ENCODE results near the gene DBNDD1. TPM values are rescaled to one million over a fixed set of nuclear protein-coding genes. Genes with fewer than 3 reads are reported as not detected.

Gene DBNDD1
- total and polyA plus RNA-seq, 2 donors (not counting 1 experiment from before 2014, with no cell fraction given): 3.1 to 72.1 TPM

DNA sequence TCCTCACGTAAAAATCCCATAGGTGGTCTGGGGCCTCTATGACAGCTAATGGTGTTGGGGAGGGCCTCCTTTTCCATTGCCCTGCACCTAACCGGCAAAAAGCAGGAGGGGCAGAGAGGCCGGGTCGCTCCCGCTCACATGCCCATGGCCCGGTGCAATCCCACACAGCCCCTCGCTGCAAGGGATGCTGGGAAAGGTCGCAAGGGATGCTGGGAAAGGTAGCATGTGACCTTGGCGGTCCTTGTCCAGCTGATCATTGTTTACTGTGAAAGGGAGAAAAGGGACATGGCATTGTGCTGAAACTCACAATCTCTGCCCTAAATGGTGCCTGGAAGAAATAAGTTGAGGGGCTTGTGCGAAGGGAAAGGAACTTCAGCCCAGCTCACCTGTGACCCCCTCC lies 60.7 kb downstream of the DBNDD1 start:
- Histone ChIP-seq H3K4me1 (ENCODE audit: control insufficient read depth in 2 of 2, insufficient read depth in 2 of 2, low read length in 2 of 2) (peaks cover 46 to 47% of the 10 kb centered on the region in 2 donors), H3K27me3 (replicated peaks in 1 of 4; ENCODE audit: control extremely low read depth in 1 of 4, control insufficient read depth in 3 of 4, insufficient read depth in 4 of 4, low read length in 3 of 4) (no peaks in the 10 kb centered on the region), H3K9me3 (ENCODE audit: control extremely low read depth in 1 of 3, control insufficient read depth in 2 of 3, insufficient read depth in 1 of 3, low read length in 2 of 3) (peaks cover 0 to 10% (median 0%) of the 10 kb centered on the region in 3 donors), H3K4me3 (ENCODE audit: control extremely low read depth in 1 of 5, extremely low read depth in 1 of 5, insufficient read depth in 1 of 5, low read depth in 2 of 5, low read length in 4 of 5) (no peak overlapping the region), H3K27ac (ENCODE audit: low read length in 2 of 2) (no peak overlapping the region), H4K20me1 (ENCODE audit: control insufficient read depth, insufficient read depth, low read length, poor library complexity, severe bottlenecking) (peaks cover 72% of the 10 kb centered on the region), H3K36me3 (replicated peaks in 1 of 2; ENCODE audit: control extremely low read depth in 1 of 2, control insufficient read depth in 1 of 2, extremely low read depth in 1 of 2, insufficient read depth in 2 of 2, low read length in 1 of 2) (peaks cover 0 to 61% of the 10 kb centered on the region in 2 experiments), H3K79me2 (ENCODE audit: control insufficient read depth, insufficient read depth, low read length) (peaks cover 43% of the 10 kb centered on the region), H2AFZ (ENCODE audit: insufficient read depth, low read depth, low read length, poor library complexity, severe bottlenecking) (no peak overlapping the region), H3K9ac (ENCODE audit: low read length) (no peak overlapping the region), H3K4me2 (replicated peaks; ENCODE audit: low read depth, low read length, poor library complexity, severe bottlenecking) (no peak overlapping the region)
- no peak overlapping the region for H3K4me3 Mint-ChIP-seq
- TF ChIP-seq EZH2 (IDR thresholded peaks at IDR 0.05; ENCODE audit: borderline replicate concordance, insufficient read depth, low read depth, low read length, poor library complexity, severe bottlenecking): no peak
- TF ChIP-seq, protein P1, sequence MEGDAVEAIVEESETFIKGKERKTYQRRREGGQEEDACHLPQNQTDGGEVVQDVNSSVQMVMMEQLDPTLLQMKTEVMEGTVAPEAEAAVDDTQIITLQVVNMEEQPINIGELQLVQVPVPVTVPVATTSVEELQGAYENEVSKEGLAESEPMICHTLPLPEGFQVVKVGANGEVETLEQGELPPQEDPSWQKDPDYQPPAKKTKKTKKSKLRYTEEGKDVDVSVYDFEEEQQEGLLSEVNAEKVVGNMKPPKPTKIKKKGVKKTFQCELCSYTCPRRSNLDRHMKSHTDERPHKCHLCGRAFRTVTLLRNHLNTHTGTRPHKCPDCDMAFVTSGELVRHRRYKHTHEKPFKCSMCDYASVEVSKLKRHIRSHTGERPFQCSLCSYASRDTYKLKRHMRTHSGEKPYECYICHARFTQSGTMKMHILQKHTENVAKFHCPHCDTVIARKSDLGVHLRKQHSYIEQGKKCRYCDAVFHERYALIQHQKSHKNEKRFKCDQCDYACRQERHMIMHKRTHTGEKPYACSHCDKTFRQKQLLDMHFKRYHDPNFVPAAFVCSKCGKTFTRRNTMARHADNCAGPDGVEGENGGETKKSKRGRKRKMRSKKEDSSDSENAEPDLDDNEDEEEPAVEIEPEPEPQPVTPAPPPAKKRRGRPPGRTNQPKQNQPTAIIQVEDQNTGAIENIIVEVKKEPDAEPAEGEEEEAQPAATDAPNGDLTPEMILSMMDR (IDR thresholded peaks at IDR 0.05): no peak
- no peak overlapping the region for H3K27ac Mint-ChIP-seq
- ATAC-seq (ENCODE audit: low read depth): no peak
- WGBS (ENCODE audit: insufficient coverage): 98% methylated on average over 9 of the region's 10 CpGs
- no peak for DNase-seq
- CTCF ChIA-PET: no interaction called here
- POLR2A ChIA-PET: no interaction called here
- no peaks in the 10 kb centered on the region for H3K27me3 Mint-ChIP-seq
- H3K9me3 Mint-ChIP-seq (ENCODE audit: insufficient read depth): no peaks in the 10 kb centered on the region
- intact Hi-C loops (cut with micrococcal nuclease): no loop called here
- H3K4me1 Mint-ChIP-seq: peaks cover 45% of the 10 kb centered on the region

DNA sequence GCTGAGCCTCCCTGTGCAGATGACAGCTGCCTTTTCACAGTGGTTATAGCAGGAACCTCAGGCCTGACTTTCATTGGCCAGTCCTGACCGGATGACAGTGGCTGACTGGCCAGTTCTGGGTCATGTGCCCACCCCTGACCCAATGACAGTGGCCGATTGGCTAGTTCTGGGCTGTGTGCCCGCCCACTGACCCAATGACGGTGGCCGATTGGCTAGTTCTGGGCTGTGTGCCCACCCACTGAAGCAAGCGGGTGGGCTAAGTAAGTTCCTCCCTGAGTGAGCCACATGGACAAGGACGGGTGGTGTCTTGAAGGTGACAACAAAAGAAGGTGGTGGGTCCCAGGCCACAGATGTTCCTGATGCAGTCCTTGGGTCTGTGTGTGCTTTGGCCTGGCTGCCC lies 61.2 kb downstream of the DBNDD1 start:
- Histone ChIP-seq H3K27ac (ENCODE audit: low read length in 2 of 2) (no peak overlapping the region), H3K9me3 (ENCODE audit: control extremely low read depth in 1 of 3, control insufficient read depth in 2 of 3, insufficient read depth in 1 of 3, low read length in 2 of 3) (peaks cover 0 to 10% (median 0%) of the 10 kb centered on the region in 3 donors), H2AFZ (ENCODE audit: insufficient read depth, low read depth, low read length, poor library complexity, severe bottlenecking) (no peak overlapping the region), H3K4me1 (ENCODE audit: control insufficient read depth in 2 of 2, insufficient read depth in 2 of 2, low read length in 2 of 2) (peaks cover 51 to 52% of the 10 kb centered on the region in 2 donors), H3K36me3 (replicated peaks in 1 of 2; ENCODE audit: control extremely low read depth in 1 of 2, control insufficient read depth in 1 of 2, extremely low read depth in 1 of 2, insufficient read depth in 2 of 2, low read length in 1 of 2) (peaks cover 0 to 56% of the 10 kb centered on the region in 2 experiments), H3K4me3 (ENCODE audit: control extremely low read depth in 1 of 5, extremely low read depth in 1 of 5, insufficient read depth in 1 of 5, low read depth in 2 of 5, low read length in 4 of 5) (peak overlapping the region in 1 of 5 experiments; percentile 22), H3K79me2 (ENCODE audit: control insufficient read depth, insufficient read depth, low read length) (peaks cover 48% of the 10 kb centered on the region), H4K20me1 (ENCODE audit: control insufficient read depth, insufficient read depth, low read length, poor library complexity, severe bottlenecking) (peaks cover 72% of the 10 kb centered on the region), H3K9ac (ENCODE audit: low read length) (no peak overlapping the region), H3K27me3 (replicated peaks in 1 of 4; ENCODE audit: control extremely low read depth in 1 of 4, control insufficient read depth in 3 of 4, insufficient read depth in 4 of 4, low read length in 3 of 4) (no peaks in the 10 kb centered on the region), H3K4me2 (replicated peaks; ENCODE audit: low read depth, low read length, poor library complexity, severe bottlenecking) (peak overlapping the region; percentile 68)
- peaks cover 51% of the 10 kb centered on the region for H3K4me1 Mint-ChIP-seq
- H3K9me3 Mint-ChIP-seq (ENCODE audit: insufficient read depth): no peaks in the 10 kb centered on the region
- ATAC-seq (ENCODE audit: low read depth): no peak
- TF ChIP-seq EZH2 (IDR thresholded peaks at IDR 0.05; ENCODE audit: borderline replicate concordance, insufficient read depth, low read depth, low read length, poor library complexity, severe bottlenecking): no peak
- TF ChIP-seq, protein P1 (IDR thresholded peaks at IDR 0.05): no peak
- intact Hi-C loops (cut with micrococcal nuclease): no loop called here
- H3K27ac Mint-ChIP-seq: no peak overlapping the region
- ChIA-PET CTCF (interaction anchor here (0.6 kb wide), 1 partner anchor 40 kb away, joined by 3 read pairs; no protein-coding TSS in a partner anchor), POLR2A (interaction anchor here (1.7 kb wide), 1 partner anchor 28 kb away, joined by 4 read pairs; no protein-coding TSS in a partner anchor)
- H3K4me3 Mint-ChIP-seq: no peak overlapping the region
- no peak for DNase-seq
- WGBS (ENCODE audit: insufficient coverage): 98% methylated on average over 7 of the region's 7 CpGs
- no peaks in the 10 kb centered on the region for H3K27me3 Mint-ChIP-seq
